ENCODE measurements around the gene SPON1.

DNA sequence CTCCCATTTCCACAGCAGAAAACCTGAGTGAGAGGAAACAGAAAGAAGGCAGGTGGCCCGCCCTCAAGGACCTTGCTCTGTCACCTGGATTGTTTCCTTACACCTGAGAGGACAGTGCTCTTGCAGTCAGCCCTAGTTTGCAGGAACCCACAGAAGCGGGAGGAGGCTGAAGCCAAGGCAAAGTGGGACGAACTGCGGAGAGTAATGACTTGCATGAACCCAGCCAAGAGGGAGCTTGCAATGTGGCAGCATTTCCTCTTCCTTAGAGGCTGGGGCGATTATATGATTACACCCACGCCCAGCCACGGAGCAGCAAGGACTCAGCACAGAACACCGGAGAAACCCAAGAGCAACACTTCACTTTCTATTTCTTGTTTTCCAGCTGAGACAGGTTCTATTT, 102.6 kb downstream of the SPON1 start:
- TF ChIP-seq SUZ12 (IDR thresholded peaks at IDR 0.05; ENCODE audit: extremely low read depth, insufficient read depth, insufficient read length) (no peak), ZNF274 (IDR thresholded peaks at IDR 0.05; ENCODE audit: low read depth, low read length) (no peak)

All from NT2/D1 (cell line).